KMS-11 (cell line): ENCODE measurements around the gene HHAT.
A peak's percentile ranks its signal among the peaks of the same experiment; 100 is the strongest.

Experiments
- H2AFZ ChIP-seq: fragments of 200-600 bp; sonication (generic); 2 replicates; pipeline ENCODE4 v1.6.1; 2016; ENCODE audit warnings: antibody characterized with exemption, mixed run types, low read depth
- H3K27ac ChIP-seq: fragments of 200-600 bp; sonication (generic); 2 replicates; pipeline ENCODE4 v1.6.1; 2016; ENCODE audit warnings: mild to moderate bottlenecking, mixed run types
- H3K27me3 ChIP-seq: fragments of 200-600 bp; sonication (generic); 2 replicates; pipeline ENCODE4 v1.6.1; 2017; ENCODE audit warnings: mild to moderate bottlenecking, low read depth, mixed run types, moderate library complexity; ENCODE audit not compliant: insufficient read depth
- H3K36me3 ChIP-seq: fragments of 200-600 bp; sonication (generic); 2 replicates; pipeline ENCODE4 v1.6.1; 2017; ENCODE audit warnings: mild to moderate bottlenecking, mixed run types; ENCODE audit not compliant: insufficient read depth
- H3K4me1 ChIP-seq: fragments of 200-600 bp; sonication (generic); 2 replicates; pipeline ENCODE4 v1.6.1; 2016; ENCODE audit warnings: mild to moderate bottlenecking, low read depth, mixed run types; ENCODE audit not compliant: poor library complexity, severe bottlenecking
- H3K4me2 ChIP-seq: fragments of 200-600 bp; sonication (generic); 2 replicates; pipeline ENCODE4 v1.7.0; 2016; ENCODE audit warnings: mild to moderate bottlenecking, mixed run types
- H3K4me3 ChIP-seq: fragments of 200-600 bp; sonication (generic); IDR thresholded peaks from 2 replicates; pipeline ENCODE4 v1.6.1; 2017; ENCODE audit warnings: low read depth, low read length, mixed read lengths; ENCODE audit not compliant: insufficient read depth
- H3K79me2 ChIP-seq: fragments of 200-600 bp; sonication (generic); 2 replicates; pipeline ENCODE4 v1.6.1; 2016; ENCODE audit warnings: low read depth, mixed run types; ENCODE audit not compliant: insufficient read depth
- H3K9ac ChIP-seq: fragments of 200-600 bp; sonication (generic); 2 replicates; pipeline ENCODE4 v1.6.1; 2016; ENCODE audit warnings: mild to moderate bottlenecking, mixed run types
- H4K20me1 ChIP-seq: fragments of 200-600 bp; sonication (generic); 2 replicates; pipeline ENCODE4 v1.6.1; 2016; ENCODE audit warnings: mild to moderate bottlenecking, mixed run types; ENCODE audit not compliant: insufficient read depth
- TF ChIP-seq, protein P1 (sequence below): fragments of 200-600 bp; sonication (generic); conservative IDR thresholded peaks from 2 replicates; pipeline ENCODE4 v1.6.1; 2017; ENCODE audit warnings: low read depth, mild to moderate bottlenecking, antibody characterized with exemption, low read length, moderate library complexity, mixed read lengths

The HHAT gene

GRCh38 chr1:210684466-210685294 is 356.0 kb downstream of the HHAT start:
- H2AFZ ChIP-seq = peak overlapping the region; percentile 23; the same call in 1 of the 2 replicates
- peaks cover 47% of the 10 kb centered on the region for H3K4me1 ChIP-seq
- H3K36me3 ChIP-seq = no peaks in the 10 kb centered on the region
- H3K79me2 ChIP-seq = no peaks in the 10 kb centered on the region
- peak overlapping the region; percentile 46 for H3K27ac ChIP-seq
- H3K9ac ChIP-seq = peak overlapping the region; percentile 4; the same call in 1 of the 2 replicates
- H3K4me3 ChIP-seq = no peak overlapping the region
- H3K4me2 ChIP-seq = peak overlapping the region; percentile 76
- no peaks in the 10 kb centered on the region for H3K27me3 ChIP-seq
- no peaks in the 10 kb centered on the region for H4K20me1 ChIP-seq
- TF ChIP-seq, protein P1, sequence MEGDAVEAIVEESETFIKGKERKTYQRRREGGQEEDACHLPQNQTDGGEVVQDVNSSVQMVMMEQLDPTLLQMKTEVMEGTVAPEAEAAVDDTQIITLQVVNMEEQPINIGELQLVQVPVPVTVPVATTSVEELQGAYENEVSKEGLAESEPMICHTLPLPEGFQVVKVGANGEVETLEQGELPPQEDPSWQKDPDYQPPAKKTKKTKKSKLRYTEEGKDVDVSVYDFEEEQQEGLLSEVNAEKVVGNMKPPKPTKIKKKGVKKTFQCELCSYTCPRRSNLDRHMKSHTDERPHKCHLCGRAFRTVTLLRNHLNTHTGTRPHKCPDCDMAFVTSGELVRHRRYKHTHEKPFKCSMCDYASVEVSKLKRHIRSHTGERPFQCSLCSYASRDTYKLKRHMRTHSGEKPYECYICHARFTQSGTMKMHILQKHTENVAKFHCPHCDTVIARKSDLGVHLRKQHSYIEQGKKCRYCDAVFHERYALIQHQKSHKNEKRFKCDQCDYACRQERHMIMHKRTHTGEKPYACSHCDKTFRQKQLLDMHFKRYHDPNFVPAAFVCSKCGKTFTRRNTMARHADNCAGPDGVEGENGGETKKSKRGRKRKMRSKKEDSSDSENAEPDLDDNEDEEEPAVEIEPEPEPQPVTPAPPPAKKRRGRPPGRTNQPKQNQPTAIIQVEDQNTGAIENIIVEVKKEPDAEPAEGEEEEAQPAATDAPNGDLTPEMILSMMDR = no peak

DNA sequence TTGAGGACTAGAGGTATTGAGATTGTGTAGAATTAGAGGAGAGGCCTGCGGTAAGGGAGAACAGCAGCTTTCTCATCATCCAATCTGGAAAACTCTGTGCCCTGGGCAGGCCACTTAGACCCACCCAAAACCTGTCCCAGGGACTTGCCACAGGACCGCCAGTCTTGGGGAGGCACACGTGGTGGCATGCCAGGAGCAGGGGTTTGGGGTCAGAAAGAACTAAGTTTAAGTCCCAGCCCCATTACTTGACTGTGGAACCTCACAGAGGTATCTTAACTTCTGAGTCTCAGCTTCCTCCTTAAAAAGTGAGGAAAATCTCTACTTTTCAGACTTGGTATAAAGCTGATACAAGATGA is 356.6 kb downstream of the HHAT start:
- H3K27me3 ChIP-seq = no peaks in the 10 kb centered on the region
- H3K4me1 ChIP-seq = peaks cover 47% of the 10 kb centered on the region
- H3K4me3 ChIP-seq = no peak overlapping the region
- H3K36me3 ChIP-seq = no peaks in the 10 kb centered on the region
- TF ChIP-seq, protein P1 = no peak
- H2AFZ ChIP-seq = peak overlapping the region; percentile 23; the same call in 1 of the 2 replicates
- peak overlapping the region; percentile 46 for H3K27ac ChIP-seq
- no peaks in the 10 kb centered on the region for H3K79me2 ChIP-seq
- H4K20me1 ChIP-seq = no peaks in the 10 kb centered on the region
- H3K9ac ChIP-seq = peak overlapping the region; percentile 4; the same call in 1 of the 2 replicates
- H3K4me2 ChIP-seq = peak overlapping the region; percentile 76

GRCh38 chr1:210686841-210687240 is 358.1 kb downstream of the HHAT start:
- Histone ChIP-seq H2AFZ (no peak overlapping the region), H3K36me3 (no peaks in the 10 kb centered on the region), H4K20me1 (no peaks in the 10 kb centered on the region), H3K9ac (no peak overlapping the region), H3K4me3 (no peak overlapping the region), H3K27me3 (no peaks in the 10 kb centered on the region), H3K4me1 (peaks cover 47% of the 10 kb centered on the region), H3K79me2 (no peaks in the 10 kb centered on the region), H3K4me2 (no peak overlapping the region), H3K27ac (no peak overlapping the region)
- TF ChIP-seq, protein P1 = no peak

- Histone ChIP-seq H3K27me3 (no peaks in the 10 kb centered on the region), H3K4me2 (no peak overlapping the region), H3K36me3 (no peaks in the 10 kb centered on the region), H3K4me1 (peaks cover 47% of the 10 kb centered on the region), H3K9ac (no peak overlapping the region), H3K27ac (no peak overlapping the region), H2AFZ (no peak overlapping the region), H3K4me3 (no peak overlapping the region), H3K79me2 (no peaks in the 10 kb centered on the region), H4K20me1 (no peaks in the 10 kb centered on the region)
- TF ChIP-seq, protein P1 = no peak
Observed at GRCh38 chr1:210687582-210688279, 359.0 kb downstream of the HHAT start.
